COR-L47 (cell line): Measurements from ENCODE around the gene UTF1.

Source experiments
- DNase-seq: peaks from one replicate; lab custom pipeline; 2025; lab: John Stamatoyannopoulos, UW

UTF1 gene

DNA sequence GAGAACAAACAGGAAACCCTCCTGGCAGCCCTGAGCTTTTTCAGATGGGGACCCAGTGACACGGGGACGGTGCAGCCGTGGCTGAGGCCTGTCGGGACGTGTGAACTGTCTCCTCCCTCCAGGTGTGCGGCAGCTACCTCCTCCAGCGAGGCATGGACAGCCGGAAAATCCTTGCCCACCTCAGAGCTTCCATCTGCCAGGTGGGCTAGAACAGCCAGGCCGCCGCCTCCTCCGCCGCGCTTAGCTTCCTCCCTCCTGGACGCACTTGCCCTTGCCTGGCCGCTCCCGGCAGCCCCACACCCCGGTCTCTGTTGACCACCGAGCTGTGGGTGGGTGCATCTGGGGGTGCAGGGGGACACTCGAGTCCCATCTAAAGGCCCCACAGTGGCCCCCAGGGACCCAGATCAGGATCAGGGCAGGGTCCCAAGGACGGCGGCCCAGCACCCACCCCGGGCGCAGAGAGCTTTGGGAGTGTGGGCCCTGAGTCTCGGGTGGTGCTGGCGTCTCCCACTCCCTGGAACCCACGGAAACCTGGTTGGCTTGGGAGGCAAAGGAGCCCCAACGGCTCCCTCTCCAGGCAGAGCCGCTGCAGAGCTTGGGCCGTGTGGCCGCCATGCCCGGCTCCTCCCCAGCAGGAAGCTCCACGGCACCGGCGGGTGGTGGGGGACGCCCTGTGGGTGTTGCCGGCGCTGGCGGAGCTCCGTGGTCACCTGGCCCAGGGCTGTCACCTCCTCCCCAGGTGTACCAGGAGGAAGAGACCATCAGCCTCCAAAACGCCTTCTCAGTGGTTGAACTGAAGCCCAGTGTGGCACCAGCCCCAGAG is 32.9 kb upstream of the UTF1 start:
- no peak for DNase-seq

DNA sequence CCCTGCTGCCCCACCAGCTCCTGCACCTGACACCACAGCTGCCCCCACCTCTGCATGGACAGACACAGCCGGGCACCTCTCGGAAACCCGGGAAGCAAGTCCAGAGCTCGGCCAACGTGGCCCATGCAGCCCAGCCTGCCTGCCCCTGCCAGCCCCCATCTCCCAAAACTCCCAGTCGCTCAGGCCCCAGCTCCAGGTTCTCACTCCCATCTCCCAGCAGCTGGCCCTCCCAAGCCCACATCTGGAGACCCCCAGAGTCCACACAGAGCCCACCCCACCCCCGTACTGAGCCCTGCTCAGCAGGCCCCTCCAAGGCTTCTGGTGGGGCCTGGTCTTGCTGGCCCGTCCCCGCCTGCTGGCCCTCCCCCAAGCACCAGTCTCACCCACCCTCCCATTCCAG is 32.2 kb upstream of the UTF1 start:
- DNase-seq = no peak

DNA sequence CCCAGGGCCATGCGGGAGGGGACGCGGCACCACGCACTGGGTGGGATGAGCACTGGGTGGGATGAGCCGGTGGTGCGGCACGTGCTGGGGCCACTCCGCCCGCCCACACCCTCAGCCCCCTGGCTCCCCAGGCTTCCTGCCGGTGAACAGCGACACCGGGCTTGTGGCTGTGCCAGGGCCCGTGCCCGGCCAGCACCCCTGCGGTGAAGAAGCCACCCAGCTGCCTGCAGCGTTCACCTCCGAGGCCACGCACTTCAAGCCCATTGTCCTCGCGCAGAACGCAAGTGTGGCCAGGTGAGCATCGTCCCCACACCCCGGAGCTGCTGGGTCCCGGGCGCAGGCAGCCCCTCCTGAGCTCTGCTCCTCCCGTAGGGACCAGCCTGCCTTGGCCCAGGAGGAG is 31.8 kb upstream of the UTF1 start:
- no peak for DNase-seq

DNA sequence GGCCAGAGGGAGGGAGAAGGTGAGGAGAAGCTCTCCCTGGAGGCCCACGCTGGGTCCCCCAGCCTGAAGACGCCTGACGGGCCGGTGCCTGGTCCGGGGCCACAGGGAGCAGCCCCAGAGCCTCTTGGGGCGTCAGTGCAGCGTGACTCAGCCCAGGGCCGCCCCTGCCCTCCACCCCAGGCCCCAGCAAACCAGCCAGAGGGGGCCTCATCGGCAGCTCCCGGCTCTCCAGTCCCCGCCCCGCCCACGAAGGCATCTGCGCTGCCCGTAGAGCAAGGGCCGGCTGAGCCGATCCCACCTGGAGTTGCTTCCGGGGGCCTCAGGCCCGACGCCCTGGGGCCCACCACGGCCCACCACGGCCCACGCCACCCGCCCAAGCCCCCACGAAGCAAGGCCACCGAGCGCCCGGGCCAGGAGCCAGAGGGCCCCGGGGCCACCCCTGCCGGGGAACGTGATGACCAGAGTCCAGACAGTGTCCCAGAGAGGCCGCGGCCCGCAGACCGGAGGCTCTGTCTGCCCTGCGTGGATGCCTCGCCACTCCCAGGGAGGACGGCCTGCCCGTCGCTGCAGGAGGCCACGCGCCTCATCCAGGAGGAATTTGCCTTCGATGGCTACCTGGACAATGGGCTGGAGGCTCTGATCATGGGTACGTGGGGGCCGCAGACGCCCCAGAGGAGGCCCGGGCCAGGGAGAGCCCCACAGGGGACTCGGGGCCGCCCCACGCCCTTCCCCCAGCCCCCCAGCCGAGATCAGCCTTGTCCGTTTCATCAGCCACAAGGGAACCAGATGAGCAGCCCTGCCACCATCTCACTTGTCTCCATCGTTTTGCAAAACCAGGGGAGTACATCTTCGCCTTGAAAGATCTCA is 31.2 kb upstream of the UTF1 start:
- no peak for DNase-seq

DNA sequence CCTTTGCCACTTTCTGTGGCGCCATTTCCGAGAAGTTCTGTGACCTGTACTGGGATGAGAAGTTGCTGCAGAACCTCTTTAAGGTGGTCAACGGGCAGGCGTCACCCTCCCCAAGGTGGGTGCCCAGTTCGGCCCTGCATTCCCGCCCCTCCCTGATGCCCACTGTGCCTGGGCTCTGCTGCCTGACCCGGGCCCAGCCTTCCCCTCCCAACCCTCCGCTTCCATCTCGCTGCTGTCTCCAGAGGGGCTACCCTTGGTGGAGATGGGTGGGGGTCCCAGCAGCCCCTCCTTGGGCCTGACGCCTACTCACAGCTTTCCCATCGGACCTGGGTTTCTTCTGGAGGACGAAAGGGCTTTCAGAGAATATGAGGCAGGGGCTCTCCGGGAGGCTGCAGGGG is 30.5 kb upstream of the UTF1 start:
- DNase-seq = no peak

DNA sequence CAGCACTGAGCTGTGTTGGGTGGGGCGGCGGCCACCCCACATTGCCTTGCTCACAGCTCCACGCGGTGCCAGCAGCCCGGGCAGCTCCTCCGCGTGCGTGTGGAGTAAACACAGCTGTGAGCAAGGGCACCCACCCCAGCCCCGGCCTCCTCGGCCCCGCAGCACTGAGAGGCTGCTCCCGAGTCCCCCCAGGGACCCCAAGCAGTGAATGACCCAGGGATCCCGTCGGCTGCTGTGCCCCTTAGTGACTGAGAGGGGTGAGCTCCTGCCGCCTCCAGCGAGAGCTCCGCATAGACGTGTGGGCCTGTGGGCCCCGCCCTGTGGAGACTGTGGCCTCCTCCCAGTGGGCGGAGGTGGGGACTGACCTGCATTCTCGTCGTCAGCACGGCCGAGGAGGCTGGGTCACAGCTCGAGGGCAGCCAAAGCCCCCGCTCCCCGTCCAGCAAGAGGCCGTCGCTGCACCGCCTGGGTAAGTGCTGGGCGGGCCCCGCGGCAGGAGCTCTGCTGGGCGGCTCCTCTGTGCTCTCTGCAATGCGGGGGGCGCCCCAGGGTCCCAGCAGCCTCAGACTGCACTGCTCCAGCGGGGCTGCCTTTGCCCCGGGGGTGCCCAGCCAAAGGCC is 29.9 kb upstream of the UTF1 start:
- no peak for DNase-seq

DNA sequence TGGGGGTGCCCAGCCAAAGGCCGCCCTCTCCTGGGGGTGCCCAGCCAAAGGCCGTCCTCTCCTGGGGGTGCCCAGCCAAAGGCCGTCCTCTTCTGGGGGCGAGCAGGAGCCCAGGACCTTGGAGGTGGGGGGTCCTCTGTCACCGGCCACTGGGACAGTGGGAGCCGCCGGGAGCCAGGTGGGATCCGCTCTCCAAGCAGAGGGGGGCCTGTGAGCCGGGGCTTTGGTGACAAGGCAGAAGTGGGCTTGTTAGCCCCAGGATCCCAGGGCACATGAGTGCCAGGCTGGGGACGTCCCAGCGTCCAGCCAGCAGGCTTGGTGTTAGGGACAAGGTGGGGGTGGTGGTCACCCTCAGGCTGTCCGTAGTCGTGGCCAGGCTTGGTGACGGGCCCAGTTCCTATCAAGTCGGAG is 29.4 kb upstream of the UTF1 start:
- DNase-seq = no peak

DNA sequence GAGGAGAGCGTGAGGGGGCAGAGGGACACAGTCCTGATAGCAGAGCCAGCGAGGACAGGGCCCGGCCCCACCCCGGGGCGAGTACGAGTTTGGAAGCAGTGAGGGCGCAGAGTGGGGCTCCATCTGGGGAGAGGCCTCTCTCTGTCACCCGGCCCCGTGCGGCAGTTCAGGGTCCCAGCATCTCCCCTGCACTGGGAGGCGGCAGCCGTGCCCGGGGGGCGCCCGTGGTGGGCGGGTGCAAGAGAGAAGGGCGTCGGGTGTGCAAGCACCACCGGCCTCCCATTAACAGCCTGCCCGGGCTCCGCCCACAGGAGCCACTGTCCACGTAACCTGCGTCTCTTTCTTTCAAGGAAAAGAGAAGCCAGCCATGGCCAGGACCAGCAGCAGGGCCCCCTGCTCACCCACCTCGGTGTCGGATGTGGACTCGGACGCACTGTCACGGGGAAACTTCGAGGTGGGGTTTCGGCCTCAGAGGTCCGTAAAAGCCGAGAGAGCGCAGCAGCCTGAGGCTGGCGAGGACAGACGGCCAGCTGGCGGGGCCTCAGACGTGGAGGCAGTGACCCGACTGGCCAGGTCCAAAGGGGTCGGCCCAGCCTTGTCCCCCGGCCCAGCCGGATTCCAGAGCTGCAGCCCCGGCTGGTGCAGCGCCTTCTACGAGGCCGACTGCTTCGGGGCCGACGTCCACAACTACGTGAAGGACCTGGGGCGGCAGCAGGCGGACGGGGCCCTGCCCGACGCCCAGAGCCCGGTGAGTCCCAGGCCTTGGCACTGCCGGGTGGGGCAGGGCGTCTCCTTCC is 28.7 kb upstream of the UTF1 start:
- no peak for DNase-seq

DNA sequence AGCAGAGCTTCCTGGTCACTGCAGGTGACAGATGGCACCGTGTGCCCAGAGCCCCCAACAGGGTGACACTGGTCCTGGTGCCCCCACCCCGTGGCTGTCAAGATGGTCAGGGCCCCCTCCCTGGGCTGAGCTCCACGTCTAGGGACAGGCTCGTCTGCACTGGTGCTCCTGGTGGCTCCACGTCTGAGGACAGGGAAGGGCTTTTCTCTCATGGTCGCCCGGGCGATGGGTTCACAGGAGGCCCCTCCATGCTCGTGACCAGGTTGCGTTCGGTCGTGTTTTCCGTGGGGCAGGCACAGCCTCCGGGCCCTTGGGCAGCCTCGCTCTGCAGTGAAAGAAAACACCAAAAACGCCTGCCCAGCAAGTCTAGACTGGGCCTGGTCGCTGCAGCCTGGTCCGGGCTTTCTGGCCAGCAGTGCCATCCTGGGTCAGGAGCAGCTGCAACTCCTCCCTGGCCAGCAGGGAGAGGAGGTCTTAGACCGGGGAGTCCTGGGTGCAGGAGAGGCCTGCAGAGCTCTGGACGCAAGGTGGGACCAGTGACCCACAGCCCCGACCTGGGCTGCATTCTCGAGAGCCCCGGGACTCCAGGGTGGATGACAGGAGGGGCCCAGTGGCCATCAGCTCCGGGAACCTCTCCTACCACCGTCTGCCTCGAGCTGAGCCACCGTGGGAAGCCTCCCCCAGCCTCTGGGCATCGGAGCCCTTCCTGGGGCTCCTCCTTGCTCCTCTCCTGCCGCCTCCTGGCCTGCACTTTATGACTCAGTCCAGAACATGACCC is 27.9 kb upstream of the UTF1 start:
- DNase-seq = no peak

DNA sequence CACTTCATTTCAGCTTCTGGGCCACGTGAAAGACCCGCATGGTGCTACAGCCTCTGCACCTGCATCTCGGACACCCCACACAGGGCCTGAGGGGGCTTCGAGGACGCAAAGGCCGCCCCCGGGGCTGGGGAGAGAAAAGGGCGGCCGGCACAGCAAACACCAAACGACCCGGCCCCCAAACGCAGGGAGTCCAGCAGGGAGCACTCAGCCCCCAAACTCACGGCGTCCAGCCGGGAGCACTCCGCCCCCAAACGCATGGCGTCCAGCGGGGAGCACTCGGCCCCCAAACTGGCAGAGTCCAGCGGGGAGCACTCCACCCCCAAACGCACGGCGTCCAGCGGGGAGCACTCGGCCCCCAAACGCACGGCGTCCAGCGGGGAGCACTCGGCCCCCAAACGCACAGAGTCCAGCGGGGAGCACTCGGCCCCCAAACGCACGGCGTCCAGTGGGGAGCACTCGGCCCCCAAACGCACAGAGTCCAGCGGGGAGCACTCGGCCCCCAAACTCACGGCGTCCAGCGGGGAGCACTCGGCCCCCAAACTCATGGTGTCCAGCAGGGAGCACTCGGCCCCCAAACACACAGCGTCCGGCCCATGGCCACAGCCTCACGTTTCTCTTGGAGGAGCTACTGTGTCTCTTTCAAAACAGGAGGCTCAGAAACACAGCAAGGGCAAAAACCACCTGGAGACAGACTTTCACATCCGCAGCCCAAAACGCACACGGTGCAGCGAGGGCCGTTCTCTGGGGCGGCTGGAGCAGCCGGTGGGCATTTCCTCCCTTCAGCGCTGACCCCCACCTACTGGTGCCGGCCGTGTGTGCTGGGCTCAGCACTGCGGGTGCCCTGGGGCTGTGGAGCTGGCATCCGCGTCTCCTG is 27.0 kb upstream of the UTF1 start:
- DNase-seq = no peak

DNA sequence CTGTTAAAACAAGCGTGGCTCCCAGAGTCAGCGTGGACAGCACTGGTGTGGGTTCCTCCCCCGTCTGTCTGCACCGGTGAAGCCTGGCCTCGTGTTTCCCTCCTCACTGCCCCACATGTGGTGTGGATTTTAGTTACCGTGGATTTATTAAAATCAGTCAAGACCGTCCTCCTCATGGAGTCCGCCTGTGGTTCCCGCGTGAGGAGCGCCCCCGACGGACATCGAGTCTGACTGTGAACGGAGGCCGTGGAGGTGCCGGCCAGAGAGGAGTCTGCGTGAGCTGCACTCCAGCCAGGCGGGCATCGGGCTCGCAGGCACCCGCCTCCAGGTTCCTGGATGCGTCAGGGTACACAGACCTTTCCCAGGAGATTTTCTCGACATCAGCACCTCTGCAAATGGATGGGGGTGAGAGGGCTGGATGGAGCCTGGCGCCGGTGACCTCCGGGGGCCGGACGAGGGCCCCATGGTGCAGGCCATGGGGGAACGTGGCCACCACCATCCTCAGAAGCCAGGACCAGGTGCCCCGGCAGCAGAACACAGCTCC is 26.3 kb upstream of the UTF1 start:
- no peak for DNase-seq

DNA sequence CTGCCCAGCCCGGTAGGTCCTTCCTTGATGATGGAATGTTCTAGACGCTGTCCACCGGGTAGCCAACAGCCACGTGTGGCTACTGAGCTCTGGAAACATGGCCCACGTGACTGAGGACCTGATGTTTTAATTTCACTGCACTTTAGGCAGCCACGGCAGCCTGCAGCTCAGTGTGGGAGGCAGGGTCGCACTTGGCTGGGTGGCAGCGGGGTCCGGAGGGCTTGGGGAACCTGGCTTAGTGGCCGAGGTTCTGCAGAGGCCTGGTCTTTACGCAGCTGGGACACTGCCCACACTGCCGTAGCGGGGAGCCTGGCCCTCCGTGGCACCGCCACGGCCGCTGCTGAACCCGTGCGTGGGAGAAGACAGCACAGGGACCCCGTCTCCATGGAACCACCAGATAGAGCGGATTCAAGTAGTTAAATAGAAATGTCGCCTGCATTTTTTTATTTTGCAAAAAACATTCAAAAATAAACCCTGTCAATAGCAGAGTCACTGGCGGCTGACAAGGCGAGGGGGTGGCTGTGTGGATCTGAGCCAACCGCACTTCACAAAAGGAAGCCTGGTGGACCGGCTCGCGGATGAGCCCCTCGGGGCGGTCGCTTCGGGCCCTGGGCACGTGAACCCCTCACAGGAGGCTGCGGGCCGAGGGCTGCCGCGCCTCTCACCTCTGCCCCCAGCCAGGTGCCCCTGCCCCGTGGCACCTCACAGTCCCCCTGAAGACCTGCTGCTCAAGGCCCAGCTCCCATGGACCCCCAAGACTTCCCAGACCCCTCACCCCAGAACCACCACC is 25.6 kb upstream of the UTF1 start:
- DNase-seq = no peak

DNA sequence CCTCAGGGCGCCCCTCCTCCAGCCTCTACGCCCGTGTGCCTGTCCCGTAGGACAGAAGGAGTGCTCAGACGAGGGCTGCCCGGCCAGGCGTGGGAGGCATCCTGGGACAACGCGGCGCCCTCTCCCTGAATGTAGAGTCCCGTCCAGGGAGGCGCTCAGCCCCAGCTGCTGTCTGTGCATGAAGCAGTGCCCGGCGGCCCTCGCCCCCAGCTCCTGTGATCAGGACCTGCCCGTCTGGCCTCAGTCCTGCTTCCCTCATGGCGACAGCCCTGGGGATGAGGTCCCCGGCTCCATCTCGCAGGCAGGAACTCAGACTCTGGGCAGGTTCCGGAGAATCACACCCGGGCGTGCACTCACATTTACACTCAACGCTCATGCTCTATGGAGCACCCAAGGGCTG is 24.9 kb upstream of the UTF1 start:
- DNase-seq = no peak

DNA sequence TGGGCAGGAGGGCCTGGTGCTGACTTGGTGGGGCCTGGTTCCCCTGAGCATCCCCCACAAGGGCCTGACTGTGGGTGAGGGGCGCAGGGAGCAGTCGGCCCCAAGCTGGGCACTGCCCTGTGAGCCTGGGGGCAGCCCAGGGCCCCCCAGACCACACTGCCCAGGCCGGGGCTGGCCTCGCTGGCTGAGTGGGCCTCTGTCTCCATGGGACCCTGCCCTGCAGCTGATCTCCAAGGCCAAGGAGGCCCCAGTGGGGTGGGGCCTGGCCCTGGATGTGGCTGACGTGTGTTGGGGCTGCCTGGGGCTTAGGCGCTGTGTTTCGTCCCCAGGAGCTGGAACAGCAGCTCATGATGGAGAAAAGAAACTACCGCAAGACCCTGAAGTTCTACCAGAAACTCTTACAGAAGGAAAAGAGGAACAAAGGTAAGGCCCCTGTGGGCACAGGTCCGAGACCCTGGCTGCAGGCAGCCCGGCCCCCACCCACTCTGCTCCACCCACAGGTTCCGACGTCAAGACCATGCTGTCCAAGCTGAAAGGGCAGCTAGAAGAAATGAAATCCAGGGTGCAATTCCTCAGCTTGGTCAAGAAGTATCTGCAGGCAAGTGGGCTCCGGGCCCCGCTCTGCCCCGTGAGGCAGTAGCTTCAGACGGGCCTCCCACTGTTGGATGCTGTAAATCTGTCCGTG is 23.5 kb upstream of the UTF1 start:
- DNase-seq = no peak

DNA sequence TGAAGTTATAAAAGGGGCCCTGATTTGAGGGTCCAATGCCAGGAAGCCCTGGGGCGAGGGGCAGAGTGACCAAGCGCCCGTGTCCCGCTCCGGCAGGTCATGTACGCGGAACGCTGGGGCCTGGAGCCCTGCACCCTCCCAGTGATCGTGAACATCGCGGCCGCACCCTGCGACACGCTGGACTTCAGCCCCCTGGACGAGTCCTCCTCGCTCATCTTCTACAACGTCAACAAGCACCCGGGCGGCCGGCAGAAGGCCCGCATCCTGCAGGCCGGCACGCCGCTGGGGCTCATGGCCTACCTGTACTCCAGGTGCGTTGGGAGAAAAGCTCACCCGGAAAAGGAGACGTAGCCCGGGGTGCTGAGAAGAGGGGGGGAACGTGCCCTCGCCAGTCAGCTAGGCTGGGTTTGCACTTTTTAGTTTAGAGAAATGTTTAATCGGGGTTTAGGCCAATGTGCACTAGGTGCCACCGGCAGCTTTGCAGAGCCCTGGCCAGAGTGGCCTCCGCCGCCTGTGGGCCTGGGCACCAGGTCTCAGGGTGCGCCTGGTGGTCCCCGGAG is 22.9 kb upstream of the UTF1 start:
- no peak for DNase-seq

DNA sequence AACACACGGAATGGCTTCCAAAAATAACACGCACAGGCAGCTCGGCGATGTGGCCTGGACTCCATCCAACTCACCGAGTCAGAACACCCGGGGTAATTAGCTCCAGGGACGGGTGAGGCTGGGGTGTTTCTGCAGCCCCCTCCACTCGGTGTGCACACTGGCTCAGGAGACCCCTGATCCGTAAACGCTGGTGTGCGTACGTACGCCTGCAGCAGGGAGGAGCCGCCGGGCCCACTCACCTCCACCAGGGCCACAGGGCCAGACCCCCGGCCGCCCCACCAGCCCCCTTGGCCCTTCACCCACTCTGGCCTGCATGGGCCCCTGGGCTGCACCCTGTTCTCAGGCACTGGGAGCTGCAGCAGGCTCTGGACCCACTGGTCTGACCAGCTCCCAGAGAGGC is 22.4 kb upstream of the UTF1 start:
- DNase-seq = no peak

DNA sequence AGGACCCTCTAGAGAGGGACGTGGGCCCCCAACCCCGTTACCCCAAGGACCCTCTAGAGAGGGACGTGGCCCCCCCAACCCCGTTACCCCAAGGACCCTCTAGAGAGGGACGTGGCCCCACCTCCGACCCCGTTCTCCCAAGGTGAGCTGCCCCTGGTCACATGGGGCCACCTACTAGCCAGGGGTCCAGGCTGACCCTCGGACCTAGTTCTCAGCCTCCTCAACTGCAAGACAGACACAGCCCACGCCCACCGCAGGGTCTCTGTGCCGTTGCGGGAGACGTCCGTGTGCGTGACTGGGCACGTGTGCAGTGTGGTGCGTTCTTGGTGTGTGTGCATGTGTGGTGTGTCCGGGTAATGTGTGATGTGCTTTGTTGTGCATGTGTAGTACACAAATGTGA is 21.6 kb upstream of the UTF1 start:
- no peak for DNase-seq

DNA sequence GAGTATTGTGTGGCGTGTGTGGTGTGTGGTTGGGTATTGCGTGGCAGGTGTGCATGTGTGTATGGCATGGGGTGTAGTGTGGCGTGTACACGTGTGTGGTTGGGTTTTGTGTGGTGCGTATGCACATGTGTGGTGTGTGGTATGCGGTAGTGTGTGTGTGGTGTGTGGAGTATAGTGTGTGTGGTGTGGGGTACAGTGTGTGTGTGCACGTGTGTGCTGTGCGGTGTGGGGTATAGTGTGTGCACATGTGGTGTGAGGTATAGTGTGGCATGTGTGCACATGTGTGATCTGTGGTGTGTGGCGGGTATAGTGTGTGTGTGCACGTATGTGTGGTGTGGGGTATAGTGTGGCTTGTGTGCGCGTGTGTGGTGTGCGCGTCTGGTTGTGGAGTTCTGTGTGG is 20.9 kb upstream of the UTF1 start:
- DNase-seq = no peak
